ENCODE results near the gene CCT8L2.
"Not testable (repeated sequence)": the region's sequence is repeated elsewhere in the genome, so short reads cannot be mapped to it uniquely, and the experiment has no call there.

CCT8L2 gene

DNA sequence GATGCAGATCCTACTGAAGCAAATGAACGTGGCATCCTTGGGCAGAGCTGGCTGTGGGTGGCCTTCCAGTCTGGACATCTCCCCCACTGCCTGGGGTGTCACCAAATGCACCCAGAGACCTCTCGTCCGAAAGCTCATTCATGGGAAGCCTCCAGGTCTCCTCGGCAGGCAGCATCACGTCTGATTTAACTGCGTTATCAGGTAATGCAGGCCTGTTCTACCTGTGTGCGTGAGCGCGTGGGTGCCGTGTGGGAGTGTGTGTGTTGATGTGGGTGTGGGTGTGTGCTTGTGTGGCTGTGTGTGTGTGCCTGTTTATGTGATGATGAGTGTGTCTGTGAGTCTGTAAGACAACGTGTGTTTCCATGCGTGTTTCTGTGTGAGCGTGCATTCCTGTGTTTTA, 35.1 kb downstream of the CCT8L2 start:
- not testable (repeated sequence) for DNase-seq

- DNase-seq, result not testable (repeated sequence)
Measured at GRCh38 chr22:16555077-16555994, 37.3 kb downstream of the CCT8L2 start.

- not testable (repeated sequence) for DNase-seq
Measured at GRCh38 chr22:16543310-16543709, 49.3 kb downstream of the CCT8L2 start.
